NCI-H2029 (cell line): ENCODE data around the gene FASN.

Experiments used
- DNase-seq: peaks from one replicate; lab custom pipeline; 2025; lab: John Stamatoyannopoulos, UW

The FASN gene

GRCh38 chr17:82087961-82088837, 9.8 kb downstream of the FASN start:
- no peak for DNase-seq

- DNase-seq: no peak
Observed at GRCh38 chr17:82086941-82087906, 10.8 kb downstream of the FASN start.

- DNase-seq: no peak
Observed at GRCh38 chr17:82085931-82086764, 11.9 kb downstream of the FASN start.

GRCh38 chr17:82085031-82085861, 12.8 kb downstream of the FASN start:
- no peak for DNase-seq

GRCh38 chr17:82084373-82085030, 13.5 kb downstream of the FASN start:
- DNase-seq: no peak

- DNase-seq: no peak
Observed at GRCh38 chr17:82083533-82084359, 14.3 kb downstream of the FASN start.

GRCh38 chr17:82083009-82083408, 15.0 kb downstream of the FASN start:
- no peak for DNase-seq

GRCh38 chr17:82082456-82082855, 15.6 kb downstream of the FASN start:
- no peak for DNase-seq

GRCh38 chr17:82081966-82082365, 16.1 kb downstream of the FASN start:
- DNase-seq: no peak

GRCh38 chr17:82081546-82081945, 16.5 kb downstream of the FASN start:
- no peak for DNase-seq

- DNase-seq: no peak
Observed at GRCh38 chr17:82080789-82081464, 17.1 kb downstream of the FASN start.

GRCh38 chr17:82080048-82080788, 17.8 kb downstream of the FASN start:
- no peak for DNase-seq

GRCh38 chr17:82079001-82079677, 18.9 kb downstream of the FASN start:
- DNase-seq: no peak

- DNase-seq: no peak
Observed at GRCh38 chr17:82078433-82078832, 19.6 kb downstream of the FASN start.

- no peak for DNase-seq
Observed at GRCh38 chr17:82077617-82078358, 20.2 kb downstream of the FASN start.

- no peak for DNase-seq
Observed at GRCh38 chr17:82076785-82077591, 21.0 kb downstream of the FASN start.
